Panc1 (cell line): ENCODE results near the gene TMEM178A. TPM values are rescaled to one million over a fixed set of nuclear protein-coding genes. Genes with fewer than 3 reads are reported as not detected.

Source experiments
- ATAC-seq: fragments of 200-7000 bp; cut with Tn5 transposase; 2 replicates; pipeline ENCODE4 v1.9.1; 2020; ENCODE audit warnings: mild to moderate bottlenecking, moderate library complexity
- BruUV-seq: library from RNA; stranded (reverse); fragments of 400-500 nt; replicated peaks from 2 replicates; lab custom pipeline; 2021; lab: Mats Ljungman, UMichigan
- CTCF ChIA-PET: fragments of 300-600 bp; sonication (Branson Sonifier 250); formaldehyde crosslinking; loops from one replicate; lab custom pipeline; 2022; ENCODE audit warnings: antibody characterized with exemption; lab: Charles Lee
- POLR2A ChIA-PET: fragments of 300-600 bp; sonication (Branson Sonifier 250); formaldehyde crosslinking; loops from one replicate; lab custom pipeline; 2022; ENCODE audit warnings: antibody characterized with exemption; lab: Charles Lee
- DNase-seq: peaks from one replicate; pipeline ENCODE4 v3.0.0-alpha.2; 2010; ENCODE audit warnings: low read depth, low spot score
- H3K27ac ChIP-seq: 2 replicates; pipeline ENCODE4 v1.5.1; 2011; ENCODE audit warnings: mild to moderate bottlenecking, low read length, inconsistent platforms
- H3K27me3 ChIP-seq: fragments of 200-500 bp; sonication (Bioruptor generic); 2 replicates; pipeline ENCODE4 v1.6.0; 2014; ENCODE audit warnings: low read length, inconsistent platforms; ENCODE audit not compliant: control insufficient read depth, insufficient read depth
- H3K36me3 ChIP-seq: fragments of 200-500 bp; sonication (Bioruptor generic); 2 replicates; pipeline ENCODE4 v1.5.1; 2014; ENCODE audit warnings: inconsistent platforms, mild to moderate bottlenecking, low read length, moderate library complexity; ENCODE audit not compliant: control insufficient read depth, insufficient read depth
- H3K4me1 ChIP-seq: 2 replicates; pipeline ENCODE4 v1.5.1; 2011; ENCODE audit warnings: inconsistent platforms, mild to moderate bottlenecking, low read length, moderate library complexity; ENCODE audit not compliant: control insufficient read depth, insufficient read depth
- H3K4me3 ChIP-seq, 2 experiments: 2 replicates each; pipeline ENCODE4 v1.5.1; 2011 to 2012; ENCODE audit warnings: low read depth in 2 of 2, low read length in 2 of 2, mild to moderate bottlenecking in 2 of 2, inconsistent platforms in 1 of 2, moderate library complexity in 1 of 2
- H3K9me3 ChIP-seq: fragments of 200-500 bp; sonication (Bioruptor generic); 2 replicates; pipeline ENCODE4 v1.5.1; 2014; ENCODE audit warnings: low read depth, mild to moderate bottlenecking, inconsistent platforms, low read length, moderate library complexity; ENCODE audit not compliant: control insufficient read depth, insufficient read depth
- POLR2AphosphoS5 ChIP-seq: IDR thresholded peaks from 2 replicates; pipeline ENCODE4 v1.6.1; 2012; ENCODE audit warnings: mild to moderate bottlenecking, low read depth, low read length, moderate library complexity
- SIN3A ChIP-seq: IDR thresholded peaks from 2 replicates; pipeline ENCODE4 v1.6.1; 2012; ENCODE audit warnings: low read depth, mild to moderate bottlenecking, low read length, moderate library complexity, borderline replicate concordance; ENCODE audit not compliant: insufficient read depth
- TCF7L2 ChIP-seq: IDR thresholded peaks from 2 replicates; pipeline ENCODE4 v1.6.1; 2011; ENCODE audit warnings: mild to moderate bottlenecking, low read depth, low read length, inconsistent platforms
- in situ Hi-C: cut with HindIII; loops from 2 replicates; pipeline ENCODE4 v1.10.0; 2016; ENCODE audit warnings: low sequenced_read_pairs, low pct_unique_long_range_greater_than_20kb
- intact Hi-C: fragments of 100-400 bp; cut with micrococcal nuclease; formaldehyde crosslinking; loops from one replicate; pipeline ENCODE4 v1.10.0; 2022; ENCODE audit not compliant: unreplicated experiment
- total RNA-seq: library from RNA; stranded (reverse); gene quantifications from one replicate; pipeline ENCODE4 v1.2.1, GENCODE V29; 2021; ENCODE audit not compliant: unreplicated experiment
- TF ChIP-seq, protein P1 (sequence below): fragments of 450-650 bp; IDR thresholded peaks from 2 replicates; pipeline ENCODE4 v1.5.1; 2017; ENCODE audit warnings: mild to moderate bottlenecking
- TF ChIP-seq, protein P2 (sequence below), 2 experiments: IDR thresholded peaks; 2 replicates each; pipeline ENCODE4 v1.6.1; 2011 to 2012; ENCODE audit warnings: low read depth in 2 of 2, control low read depth in 1 of 2, low read length in 1 of 2, mild to moderate bottlenecking in 1 of 2, moderate library complexity in 1 of 2; ENCODE audit not compliant: insufficient read depth in 1 of 2

TMEM178A gene
- total RNA-seq, 1 experiment from 2014 or later, result not detected

DNA sequence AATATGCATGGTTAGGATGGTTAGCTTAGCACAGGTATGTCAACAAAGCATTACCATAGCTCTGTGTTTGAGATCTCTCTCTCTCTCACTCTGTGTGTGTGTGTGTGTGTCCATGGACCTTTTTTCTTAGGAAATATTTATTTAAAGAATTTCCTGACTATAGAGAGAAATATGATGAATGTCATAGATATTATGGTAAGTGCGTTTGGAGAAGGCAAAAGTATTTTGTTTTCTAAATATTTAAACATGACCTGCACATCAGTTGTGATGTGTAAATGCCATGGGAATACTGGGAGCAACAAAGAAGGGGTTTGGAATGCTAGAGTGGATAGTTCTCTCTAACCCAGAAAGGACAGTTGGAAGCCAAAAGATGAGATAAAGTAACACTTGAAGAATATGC is 3.9 kb upstream of the TMEM178A start:
- no peaks in the 10 kb centered on the region for H3K9me3 ChIP-seq
- intact Hi-C loops, result no loop called here
- no TSS peak for BruUV-seq
- CTCF ChIA-PET, result no interaction called here
- H3K4me1 ChIP-seq, result no peaks in the 10 kb centered on the region
- no peaks in the 10 kb centered on the region for H3K36me3 ChIP-seq
- no peak overlapping the region for H3K4me3 ChIP-seq
- TF ChIP-seq, protein P1, sequence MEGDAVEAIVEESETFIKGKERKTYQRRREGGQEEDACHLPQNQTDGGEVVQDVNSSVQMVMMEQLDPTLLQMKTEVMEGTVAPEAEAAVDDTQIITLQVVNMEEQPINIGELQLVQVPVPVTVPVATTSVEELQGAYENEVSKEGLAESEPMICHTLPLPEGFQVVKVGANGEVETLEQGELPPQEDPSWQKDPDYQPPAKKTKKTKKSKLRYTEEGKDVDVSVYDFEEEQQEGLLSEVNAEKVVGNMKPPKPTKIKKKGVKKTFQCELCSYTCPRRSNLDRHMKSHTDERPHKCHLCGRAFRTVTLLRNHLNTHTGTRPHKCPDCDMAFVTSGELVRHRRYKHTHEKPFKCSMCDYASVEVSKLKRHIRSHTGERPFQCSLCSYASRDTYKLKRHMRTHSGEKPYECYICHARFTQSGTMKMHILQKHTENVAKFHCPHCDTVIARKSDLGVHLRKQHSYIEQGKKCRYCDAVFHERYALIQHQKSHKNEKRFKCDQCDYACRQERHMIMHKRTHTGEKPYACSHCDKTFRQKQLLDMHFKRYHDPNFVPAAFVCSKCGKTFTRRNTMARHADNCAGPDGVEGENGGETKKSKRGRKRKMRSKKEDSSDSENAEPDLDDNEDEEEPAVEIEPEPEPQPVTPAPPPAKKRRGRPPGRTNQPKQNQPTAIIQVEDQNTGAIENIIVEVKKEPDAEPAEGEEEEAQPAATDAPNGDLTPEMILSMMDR, result no peak
- TF ChIP-seq, protein P2, sequence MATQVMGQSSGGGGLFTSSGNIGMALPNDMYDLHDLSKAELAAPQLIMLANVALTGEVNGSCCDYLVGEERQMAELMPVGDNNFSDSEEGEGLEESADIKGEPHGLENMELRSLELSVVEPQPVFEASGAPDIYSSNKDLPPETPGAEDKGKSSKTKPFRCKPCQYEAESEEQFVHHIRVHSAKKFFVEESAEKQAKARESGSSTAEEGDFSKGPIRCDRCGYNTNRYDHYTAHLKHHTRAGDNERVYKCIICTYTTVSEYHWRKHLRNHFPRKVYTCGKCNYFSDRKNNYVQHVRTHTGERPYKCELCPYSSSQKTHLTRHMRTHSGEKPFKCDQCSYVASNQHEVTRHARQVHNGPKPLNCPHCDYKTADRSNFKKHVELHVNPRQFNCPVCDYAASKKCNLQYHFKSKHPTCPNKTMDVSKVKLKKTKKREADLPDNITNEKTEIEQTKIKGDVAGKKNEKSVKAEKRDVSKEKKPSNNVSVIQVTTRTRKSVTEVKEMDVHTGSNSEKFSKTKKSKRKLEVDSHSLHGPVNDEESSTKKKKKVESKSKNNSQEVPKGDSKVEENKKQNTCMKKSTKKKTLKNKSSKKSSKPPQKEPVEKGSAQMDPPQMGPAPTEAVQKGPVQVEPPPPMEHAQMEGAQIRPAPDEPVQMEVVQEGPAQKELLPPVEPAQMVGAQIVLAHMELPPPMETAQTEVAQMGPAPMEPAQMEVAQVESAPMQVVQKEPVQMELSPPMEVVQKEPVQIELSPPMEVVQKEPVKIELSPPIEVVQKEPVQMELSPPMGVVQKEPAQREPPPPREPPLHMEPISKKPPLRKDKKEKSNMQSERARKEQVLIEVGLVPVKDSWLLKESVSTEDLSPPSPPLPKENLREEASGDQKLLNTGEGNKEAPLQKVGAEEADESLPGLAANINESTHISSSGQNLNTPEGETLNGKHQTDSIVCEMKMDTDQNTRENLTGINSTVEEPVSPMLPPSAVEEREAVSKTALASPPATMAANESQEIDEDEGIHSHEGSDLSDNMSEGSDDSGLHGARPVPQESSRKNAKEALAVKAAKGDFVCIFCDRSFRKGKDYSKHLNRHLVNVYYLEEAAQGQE (IDR thresholded peaks at IDR 0.05; ENCODE audit: insufficient read depth in 1 of 2, low read depth in 2 of 2, low read length in 1 of 2), result no peak
- TF ChIP-seq TCF7L2 (no peak), SIN3A (no peak), POLR2AphosphoS5 (no peak)
- no peak for ATAC-seq
- peaks cover 13% of the 10 kb centered on the region for H3K27me3 ChIP-seq
- no peak for DNase-seq
- in situ Hi-C loops, result no loop called here
- H3K27ac ChIP-seq, result no peak overlapping the region
- POLR2A ChIA-PET, result no interaction called here

DNA sequence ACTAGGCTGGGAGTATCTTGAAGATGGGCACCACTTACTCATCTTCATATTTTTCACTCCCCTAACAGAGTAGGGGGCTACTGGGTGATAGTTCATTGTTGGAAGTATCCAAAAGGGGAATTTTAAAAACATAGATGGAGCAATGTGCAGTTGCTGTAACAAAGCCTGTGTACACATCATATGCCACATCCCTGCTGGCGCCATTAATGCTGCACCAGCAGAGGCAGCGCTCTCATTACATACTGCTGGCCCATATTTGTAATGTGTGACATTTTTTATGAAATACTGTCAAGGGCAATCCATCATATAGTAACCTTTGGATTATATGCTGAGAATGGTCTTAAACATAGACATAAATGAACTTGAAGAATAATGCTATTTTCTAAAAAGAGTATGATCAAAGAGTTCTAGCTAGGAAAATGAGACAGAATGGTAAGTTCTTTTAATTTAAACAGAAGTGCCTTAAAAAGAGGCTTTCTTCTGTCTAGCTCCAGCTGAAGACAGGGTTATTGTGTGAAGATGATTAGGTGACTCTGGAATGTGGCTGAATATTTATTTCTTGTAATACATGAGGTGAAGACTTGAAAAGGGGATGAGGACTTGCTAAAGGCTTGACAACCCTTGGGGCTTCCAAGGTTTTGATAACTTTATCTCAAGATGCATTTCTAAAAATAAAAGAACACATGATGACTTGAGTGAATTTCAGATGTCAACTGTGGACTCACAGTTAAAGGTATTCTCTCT is 2.4 kb upstream of the TMEM178A start:
- in situ Hi-C loops, result no loop called here
- Histone ChIP-seq H3K9me3 (no peaks in the 10 kb centered on the region), H3K36me3 (no peaks in the 10 kb centered on the region), H3K4me1 (no peaks in the 10 kb centered on the region), H3K27me3 (peaks cover 28% of the 10 kb centered on the region), H3K4me3 (no peak overlapping the region), H3K27ac (no peak overlapping the region)
- intact Hi-C loops, result no loop called here
- ATAC-seq (no peak), DNase-seq (no peak)
- no TSS peak for BruUV-seq
- ChIA-PET CTCF (no interaction called here), POLR2A (no interaction called here)
- TF ChIP-seq SIN3A (no peak), TCF7L2 (no peak), POLR2AphosphoS5 (no peak)
- TF ChIP-seq, protein P2 (IDR thresholded peaks at IDR 0.05; ENCODE audit: insufficient read depth in 1 of 2, low read depth in 2 of 2, low read length in 1 of 2), result no peak
- TF ChIP-seq, protein P1, result no peak; the same call in 1 of the 2 replicates
